Measurements from ENCODE around the gene AK2. TPM values are rescaled to one million over a fixed set of nuclear protein-coding genes. Genes with fewer than 3 reads are reported as not detected.

Gene AK2
- total RNA-seq, 1 experiment from 2014 or later = 159 TPM

DNA sequence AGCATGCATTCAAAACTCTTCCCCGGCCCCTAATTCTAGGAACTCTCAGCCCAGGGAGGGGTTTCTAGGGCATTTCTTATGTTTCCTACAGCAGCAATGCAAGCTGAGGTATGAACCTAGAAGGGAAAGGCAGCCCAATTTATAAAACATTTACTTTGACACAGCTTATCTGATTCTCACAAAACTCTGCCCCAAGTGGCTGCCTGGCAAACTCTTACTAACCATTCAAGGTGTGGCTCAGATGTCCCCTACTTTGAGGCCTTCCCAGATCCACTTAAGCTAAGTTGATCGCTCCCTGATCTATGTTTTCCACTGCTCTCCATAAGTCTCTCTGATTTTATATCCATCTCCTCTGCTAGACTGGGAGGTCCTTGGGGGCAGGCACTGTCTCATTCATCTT is 35.4 kb downstream of the AK2 start:
- Histone ChIP-seq H2BK20ac (ENCODE audit: low read depth, low read length, poor library complexity, severe bottlenecking) (no peak overlapping the region), H4K20me1 (ENCODE audit: control insufficient read depth, insufficient read depth, insufficient read length) (no peaks in the 10 kb centered on the region), H3K23ac (ENCODE audit: insufficient read length, low read depth, low read length) (no peak overlapping the region), H4K5ac (ENCODE audit: insufficient read length, low read depth, low read length) (no peak overlapping the region), H2BK5ac (ENCODE audit: insufficient read length, low read length) (no peak overlapping the region), H3K14ac (ENCODE audit: insufficient read depth, low read length) (no peak overlapping the region), H2BK12ac (ENCODE audit: insufficient read length, low read depth, low read length) (no peak overlapping the region), H3K4me2 (ENCODE audit: insufficient read depth, insufficient read length, low read length) (no peak overlapping the region), H3K9ac (ENCODE audit: extremely low read depth, insufficient read length, low read length) (no peak overlapping the region), H4K8ac (replicated peaks; ENCODE audit: insufficient read length, low read depth, low read length) (no peak overlapping the region), H3K27me3 (ENCODE audit: insufficient read depth, low read length) (no peaks in the 10 kb centered on the region), H2AK5ac (ENCODE audit: insufficient read length, low read length) (no peak overlapping the region), H3K4me1 (ENCODE audit: insufficient read depth, low read length) (no peaks in the 10 kb centered on the region), H3K18ac (ENCODE audit: insufficient read length, low read depth, low read length) (no peak overlapping the region), H2AFZ (ENCODE audit: low read length) (no peak overlapping the region), H3K79me2 (ENCODE audit: insufficient read depth, low read length) (no peaks in the 10 kb centered on the region), H3T11ph (ENCODE audit: low read length) (no peak overlapping the region), H2BK120ac (ENCODE audit: low read depth, low read length, poor library complexity, severe bottlenecking) (no peak overlapping the region), H3K9me3 (ENCODE audit: control insufficient read depth, low read depth, low read length) (no peaks in the 10 kb centered on the region), H3K56ac (ENCODE audit: insufficient read length, low read depth, low read length) (no peak overlapping the region), H3K27ac (ENCODE audit: insufficient read length, low read depth, low read length) (no peak overlapping the region), H4K91ac (ENCODE audit: insufficient read length, low read depth, low read length) (no peak overlapping the region), H3K4ac (ENCODE audit: low read depth, low read length) (no peak overlapping the region), H2BK15ac (ENCODE audit: low read depth, low read length) (no peak overlapping the region), H3K79me1 (ENCODE audit: insufficient read depth, low read depth, low read length, poor library complexity, severe bottlenecking) (no peaks in the 10 kb centered on the region), H3K23me2 (ENCODE audit: insufficient read length, low read depth, low read length, poor library complexity, severe bottlenecking) (no peaks in the 10 kb centered on the region)
- TF ChIP-seq, protein P1, sequence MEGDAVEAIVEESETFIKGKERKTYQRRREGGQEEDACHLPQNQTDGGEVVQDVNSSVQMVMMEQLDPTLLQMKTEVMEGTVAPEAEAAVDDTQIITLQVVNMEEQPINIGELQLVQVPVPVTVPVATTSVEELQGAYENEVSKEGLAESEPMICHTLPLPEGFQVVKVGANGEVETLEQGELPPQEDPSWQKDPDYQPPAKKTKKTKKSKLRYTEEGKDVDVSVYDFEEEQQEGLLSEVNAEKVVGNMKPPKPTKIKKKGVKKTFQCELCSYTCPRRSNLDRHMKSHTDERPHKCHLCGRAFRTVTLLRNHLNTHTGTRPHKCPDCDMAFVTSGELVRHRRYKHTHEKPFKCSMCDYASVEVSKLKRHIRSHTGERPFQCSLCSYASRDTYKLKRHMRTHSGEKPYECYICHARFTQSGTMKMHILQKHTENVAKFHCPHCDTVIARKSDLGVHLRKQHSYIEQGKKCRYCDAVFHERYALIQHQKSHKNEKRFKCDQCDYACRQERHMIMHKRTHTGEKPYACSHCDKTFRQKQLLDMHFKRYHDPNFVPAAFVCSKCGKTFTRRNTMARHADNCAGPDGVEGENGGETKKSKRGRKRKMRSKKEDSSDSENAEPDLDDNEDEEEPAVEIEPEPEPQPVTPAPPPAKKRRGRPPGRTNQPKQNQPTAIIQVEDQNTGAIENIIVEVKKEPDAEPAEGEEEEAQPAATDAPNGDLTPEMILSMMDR (conservative IDR thresholded peaks at IDR 0.05) = peak; percentile 56
- H3K4me3 Mint-ChIP-seq = no peak overlapping the region
- H3K36me3 Mint-ChIP-seq (ENCODE audit: insufficient read depth in 1 of 3, low read depth in 3 of 3) = no peaks in the 10 kb centered on the region
- no CpG with 5 or more reads among the region's 2 CpGs for WGBS (ENCODE audit: extremely low coverage, insufficient read length, low lambda C conversion rate)
- peaks cover 18 to 23% of the 10 kb centered on the region in 2 experiments for H3K4me1 Mint-ChIP-seq
- DNase-seq = no peak
- H3K9me3 Mint-ChIP-seq = no peaks in the 10 kb centered on the region
- no peak overlapping the region for H3K27ac Mint-ChIP-seq
- H3K27me3 Mint-ChIP-seq (ENCODE audit: low read depth) = no peaks in the 10 kb centered on the region; the same call in 1 of the 2 replicates
